ENCODE measurements around the gene CCSER1. TPM values are rescaled to one million over a fixed set of nuclear protein-coding genes. Genes with fewer than 3 reads are reported as not detected.

CCSER1 gene
- total RNA-seq, 1 donor from 2014 or later = 11.9 TPM

DNA sequence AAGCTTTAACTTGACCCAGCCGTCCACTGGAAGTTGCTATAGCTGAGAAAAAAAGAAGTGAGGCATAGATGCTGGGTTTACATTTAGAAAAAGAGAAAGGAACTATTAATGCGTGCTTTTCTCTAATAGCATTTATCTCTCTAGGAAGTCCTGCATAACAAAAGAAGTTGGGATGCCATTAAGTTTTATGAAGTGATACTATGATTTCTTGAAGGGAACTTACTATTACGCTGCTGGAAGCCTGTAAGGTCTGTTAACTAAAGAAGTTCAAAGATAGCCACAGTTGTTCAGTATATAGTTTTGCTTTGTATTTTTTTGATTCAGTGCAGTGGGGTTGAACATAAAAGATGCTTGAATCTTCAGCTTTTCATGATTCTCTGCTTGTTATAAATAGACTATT lies 203.4 kb downstream of the CCSER1 start:
- TF ChIP-seq, protein P1, sequence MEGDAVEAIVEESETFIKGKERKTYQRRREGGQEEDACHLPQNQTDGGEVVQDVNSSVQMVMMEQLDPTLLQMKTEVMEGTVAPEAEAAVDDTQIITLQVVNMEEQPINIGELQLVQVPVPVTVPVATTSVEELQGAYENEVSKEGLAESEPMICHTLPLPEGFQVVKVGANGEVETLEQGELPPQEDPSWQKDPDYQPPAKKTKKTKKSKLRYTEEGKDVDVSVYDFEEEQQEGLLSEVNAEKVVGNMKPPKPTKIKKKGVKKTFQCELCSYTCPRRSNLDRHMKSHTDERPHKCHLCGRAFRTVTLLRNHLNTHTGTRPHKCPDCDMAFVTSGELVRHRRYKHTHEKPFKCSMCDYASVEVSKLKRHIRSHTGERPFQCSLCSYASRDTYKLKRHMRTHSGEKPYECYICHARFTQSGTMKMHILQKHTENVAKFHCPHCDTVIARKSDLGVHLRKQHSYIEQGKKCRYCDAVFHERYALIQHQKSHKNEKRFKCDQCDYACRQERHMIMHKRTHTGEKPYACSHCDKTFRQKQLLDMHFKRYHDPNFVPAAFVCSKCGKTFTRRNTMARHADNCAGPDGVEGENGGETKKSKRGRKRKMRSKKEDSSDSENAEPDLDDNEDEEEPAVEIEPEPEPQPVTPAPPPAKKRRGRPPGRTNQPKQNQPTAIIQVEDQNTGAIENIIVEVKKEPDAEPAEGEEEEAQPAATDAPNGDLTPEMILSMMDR (conservative IDR thresholded peaks at IDR 0.05) = no peak
- Mint-ChIP-seq H3K27ac (ENCODE audit: unreplicated experiment) (peak overlapping the region; percentile 89), H3K36me3 (ENCODE audit: low read depth) (no peaks in the 10 kb centered on the region), H3K4me1 (peaks cover 8% of the 10 kb centered on the region), H3K9me3 (no peaks in the 10 kb centered on the region), H3K4me3 (no peak overlapping the region), H3K27me3 (ENCODE audit: low read depth) (no peaks in the 10 kb centered on the region)
- DNase-seq (ENCODE audit: low read depth, low spot score) = no peak

DNA sequence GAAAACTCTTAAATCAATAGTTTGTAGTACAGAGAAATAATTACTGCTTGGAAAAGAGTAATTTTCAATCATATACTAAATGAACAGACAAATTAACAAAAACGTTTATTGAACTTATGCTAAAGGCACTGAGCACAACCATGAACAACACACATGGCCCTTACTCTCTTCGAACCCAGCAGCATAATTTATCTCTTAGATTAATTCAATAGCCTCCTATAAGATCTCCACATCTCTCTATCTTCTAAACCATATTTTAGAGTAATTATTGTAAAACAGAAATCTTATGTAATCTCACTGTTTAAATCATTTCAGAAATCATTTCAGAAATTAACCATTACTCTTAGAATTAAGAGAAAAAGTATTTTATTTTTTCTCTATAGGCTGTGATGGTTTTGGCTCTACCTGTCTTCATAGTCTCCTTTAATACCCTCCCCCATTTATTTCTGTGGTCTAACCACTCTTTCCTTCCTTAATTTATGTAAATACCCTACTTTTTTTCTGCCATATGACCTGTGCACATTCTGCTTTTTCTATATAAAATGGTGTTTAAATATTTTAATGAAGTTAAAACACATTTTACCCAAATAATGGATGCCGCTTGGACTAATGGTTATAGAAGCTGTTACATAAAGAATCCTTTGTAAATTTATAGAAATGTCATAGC lies 218.5 kb downstream of the CCSER1 start:
- H3K27ac Mint-ChIP-seq (ENCODE audit: unreplicated experiment) = no peak overlapping the region

DNA sequence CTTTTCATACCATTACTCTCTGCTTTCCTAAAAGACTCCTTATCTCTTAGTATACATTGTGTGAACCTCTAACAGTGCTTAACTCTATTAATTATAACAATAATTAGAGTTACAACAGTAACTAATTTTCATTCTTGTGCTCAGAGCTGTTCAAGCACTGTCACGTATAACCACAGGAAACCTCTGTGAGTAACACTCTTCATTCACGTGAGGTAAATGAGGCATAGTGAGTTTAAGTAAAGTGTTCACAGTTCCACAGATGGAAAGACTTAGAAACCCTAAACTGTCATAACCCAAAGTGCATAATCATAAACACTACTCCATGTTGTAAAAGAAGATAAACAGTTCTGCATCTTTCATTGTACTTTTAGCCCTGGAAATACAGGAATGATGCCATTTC lies 222.4 kb downstream of the CCSER1 start:
- Mint-ChIP-seq H3K4me3 (no peak overlapping the region), H3K36me3 (ENCODE audit: low read depth) (peaks cover 2% of the 10 kb centered on the region), H3K27me3 (ENCODE audit: low read depth) (no peaks in the 10 kb centered on the region), H3K4me1 (no peaks in the 10 kb centered on the region), H3K9me3 (no peaks in the 10 kb centered on the region), H3K27ac (ENCODE audit: unreplicated experiment) (no peak overlapping the region)
- DNase-seq (ENCODE audit: low read depth, low spot score) = no peak
- TF ChIP-seq, protein P1 (conservative IDR thresholded peaks at IDR 0.05) = no peak

More for the DNA sequence above, 218.5 kb downstream of the CCSER1 start:
- Mint-ChIP-seq H3K27me3 (ENCODE audit: low read depth) (no peaks in the 10 kb centered on the region), H3K4me1 (no peaks in the 10 kb centered on the region), H3K9me3 (peaks cover 3% of the 10 kb centered on the region), H3K36me3 (ENCODE audit: low read depth) (peaks cover 2% of the 10 kb centered on the region), H3K4me3 (no peak overlapping the region)
- TF ChIP-seq, protein P1 (conservative IDR thresholded peaks at IDR 0.05) = no peak
- DNase-seq (ENCODE audit: low read depth, low spot score) = no peak

DNA sequence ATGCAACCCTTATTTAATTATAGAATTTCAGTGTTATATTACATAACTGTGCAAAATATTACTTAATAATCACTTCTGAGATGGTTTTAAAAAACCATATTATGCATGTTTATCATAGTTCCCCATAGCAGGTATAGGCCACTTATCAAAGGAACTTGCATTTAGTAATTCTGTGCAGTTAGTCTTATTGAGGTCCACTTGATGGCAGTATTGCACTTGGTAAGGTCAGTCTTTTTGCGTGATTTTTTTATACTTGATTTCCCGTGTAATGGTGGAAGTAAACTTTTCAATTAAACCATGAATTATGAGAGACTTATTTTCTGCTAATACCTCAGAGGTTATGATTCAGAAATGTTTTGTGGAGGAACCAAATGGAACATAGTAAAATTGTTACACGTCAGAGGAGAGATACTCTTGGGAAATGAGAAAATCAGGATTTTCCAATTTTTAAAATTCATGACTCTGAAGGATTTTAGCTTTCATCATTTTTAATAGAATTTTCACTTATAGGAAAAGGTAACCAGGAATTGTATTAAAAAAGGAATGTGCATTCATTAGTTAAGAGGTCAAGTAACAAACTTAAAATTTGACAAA lies 230.0 kb downstream of the CCSER1 start:
- peaks cover 4% of the 10 kb centered on the region for H3K4me1 Mint-ChIP-seq
- no peak for DNase-seq (ENCODE audit: low read depth, low spot score)

GRCh38 chr4:90375081-90375480 lies 247.9 kb downstream of the CCSER1 start:
- H3K9me3 Mint-ChIP-seq = no peaks in the 10 kb centered on the region
- no peaks in the 10 kb centered on the region for H3K27me3 Mint-ChIP-seq (ENCODE audit: low read depth)

More for the DNA sequence above, 230.0 kb downstream of the CCSER1 start:
- Mint-ChIP-seq H3K9me3 (no peaks in the 10 kb centered on the region), H3K27ac (ENCODE audit: unreplicated experiment) (no peak overlapping the region), H3K27me3 (ENCODE audit: low read depth) (no peaks in the 10 kb centered on the region), H3K4me3 (no peak overlapping the region), H3K36me3 (ENCODE audit: low read depth) (no peaks in the 10 kb centered on the region)
- TF ChIP-seq, protein P1 (conservative IDR thresholded peaks at IDR 0.05) = peak; percentile 80

More at GRCh38 chr4:90375081-90375480, 247.9 kb downstream of the CCSER1 start:
- TF ChIP-seq, protein P1 (conservative IDR thresholded peaks at IDR 0.05) = no peak
- DNase-seq (ENCODE audit: low read depth, low spot score) = no peak
- H3K27ac Mint-ChIP-seq (ENCODE audit: unreplicated experiment) = peak overlapping the region; percentile 53
- H3K36me3 Mint-ChIP-seq (ENCODE audit: low read depth) = no peaks in the 10 kb centered on the region
- H3K4me3 Mint-ChIP-seq = no peak overlapping the region
- no peaks in the 10 kb centered on the region for H3K4me1 Mint-ChIP-seq
